Neural cell (in vitro differentiated cells): ENCODE results near the gene DNAJC18. TPM values are rescaled to one million over a fixed set of nuclear protein-coding genes. Genes with fewer than 3 reads are reported as not detected.

ENCODE experiments used
- H2AFZ ChIP-seq: fragments of 200-600, 300-800 bp; sonication (generic), shearing (Covaris generic); 2 replicates; pipeline ENCODE4 v1.6.0; 2014; ENCODE audit warnings: low read depth, mild to moderate bottlenecking, antibody characterized with exemption, low read length, moderate library complexity
- H3F3A ChIP-seq: fragments of 200-600 bp; shearing (Covaris generic); 2 replicates; pipeline ENCODE4 v1.6.1; 2016; ENCODE audit warnings: mild to moderate bottlenecking, moderate library complexity, mixed read lengths, antibody characterized with exemption, low read length; ENCODE audit not compliant: insufficient read depth, poor library complexity, severe bottlenecking
- H3K27ac ChIP-seq: fragments of 200-600, 300-800 bp; sonication (generic), shearing (Covaris generic); 2 replicates; pipeline ENCODE4 v1.5.1; 2014; ENCODE audit warnings: mild to moderate bottlenecking, low read length, moderate library complexity
- H3K27me3 ChIP-seq: fragments of 300-800, 200-600 bp; sonication (generic), shearing (Covaris generic); 2 replicates; pipeline ENCODE4 v1.6.0; 2014; ENCODE audit warnings: mild to moderate bottlenecking, low read depth, low read length, moderate library complexity; ENCODE audit not compliant: insufficient read depth
- H3K36me3 ChIP-seq: fragments of 300-800, 200-600 bp; sonication (generic), shearing (Covaris generic); 2 replicates; pipeline ENCODE4 v1.5.1; 2014; ENCODE audit warnings: mild to moderate bottlenecking, antibody characterized with exemption, low read length, moderate library complexity; ENCODE audit not compliant: insufficient read depth
- H3K4me2 ChIP-seq: fragments of 300-800, 200-600 bp; sonication (generic), shearing (Covaris generic); 2 replicates; pipeline ENCODE4 v1.6.0; 2014; ENCODE audit warnings: mild to moderate bottlenecking, low read length
- H3K4me3 ChIP-seq: fragments of 300-800, 200-600 bp; sonication (generic), shearing (Covaris generic); 2 replicates; pipeline ENCODE4 v1.5.1; 2014; ENCODE audit warnings: mild to moderate bottlenecking, low read length, moderate library complexity
- H3K79me2 ChIP-seq: fragments of 200-600 bp; shearing (Covaris generic); replicated peaks from 2 replicates; pipeline ENCODE4 v1.6.0; 2014; ENCODE audit warnings: mild to moderate bottlenecking, low read length, moderate library complexity; ENCODE audit not compliant: insufficient read depth
- H3K9ac ChIP-seq: fragments of 300-800, 200-600 bp; sonication (generic), shearing (Covaris generic); 2 replicates; pipeline ENCODE4 v1.6.1; 2016; ENCODE audit warnings: mild to moderate bottlenecking, low read length, mixed read lengths
- H3K9me2 ChIP-seq: fragments of 200-600 bp; shearing (Covaris generic); 2 replicates; pipeline ENCODE4 v1.6.1; 2016; ENCODE audit warnings: mild to moderate bottlenecking, low read length, mixed read lengths; ENCODE audit not compliant: insufficient read depth
- H3K9me3 ChIP-seq: fragments of 200-600, 300-800 bp; sonication (generic), shearing (Covaris generic); 2 replicates; pipeline ENCODE4 v1.6.1; 2016; ENCODE audit warnings: mild to moderate bottlenecking, mixed run types, low read length, moderate library complexity, mixed read lengths
- H4K20me1 ChIP-seq: fragments of 200-600 bp; shearing (Covaris generic); 2 replicates; pipeline ENCODE4 v1.6.1; 2016; ENCODE audit warnings: mild to moderate bottlenecking, mixed run types; ENCODE audit not compliant: insufficient read depth
- EP300 ChIP-seq: fragments of 450-650 bp; conservative IDR thresholded peaks from 2 replicates; pipeline ENCODE4 v1.6.1; 2014; ENCODE audit warnings: antibody characterized with exemption, mild to moderate bottlenecking, moderate library complexity; ENCODE audit not compliant: poor library complexity, severe bottlenecking
- EZH2 ChIP-seq: fragments of 200-600, 300-800 bp; shearing (Covaris generic), sonication (generic); IDR thresholded peaks from 2 replicates; pipeline ENCODE4 v1.6.1; 2014; ENCODE audit warnings: antibody characterized with exemption, low read length, borderline replicate concordance, mild to moderate bottlenecking; ENCODE audit not compliant: insufficient read depth, poor library complexity, severe bottlenecking
- MXI1 ChIP-seq: fragments of 450-650 bp; conservative IDR thresholded peaks from 2 replicates; pipeline ENCODE4 v1.6.1; 2014; ENCODE audit warnings: antibody characterized with exemption, mild to moderate bottlenecking; ENCODE audit not compliant: poor library complexity, severe bottlenecking
- POLR2AphosphoS5 ChIP-seq: IDR thresholded peaks from 2 replicates; pipeline ENCODE4 v1.6.1; 2012
- RAD21 ChIP-seq: fragments of 450-650 bp; conservative IDR thresholded peaks from 2 replicates; pipeline ENCODE4 v1.6.1; 2014; ENCODE audit warnings: antibody characterized with exemption, mild to moderate bottlenecking, moderate library complexity
- SMC3 ChIP-seq: fragments of 450-650 bp; conservative IDR thresholded peaks from 2 replicates; pipeline ENCODE4 v1.6.1; 2014; ENCODE audit warnings: antibody characterized with exemption, mild to moderate bottlenecking, moderate library complexity; ENCODE audit not compliant: poor library complexity
- TAF1 ChIP-seq: IDR thresholded peaks from 2 replicates; pipeline ENCODE4 v1.6.1; 2012; ENCODE audit warnings: low read depth
- polyA plus RNA-seq: library from polyadenylated mRNA; depleted of rRNA; stranded (reverse); fragments of >200 nt; gene quantifications from 2 replicates; pipeline ENCODE4 v1.2.3, GENCODE V29; 2014
- TF ChIP-seq, protein P1 (sequence below): fragments of 450-650 bp; IDR thresholded peaks from 2 replicates; pipeline ENCODE4 v1.5.1; 2014; ENCODE audit warnings: antibody characterized with exemption, mild to moderate bottlenecking, moderate library complexity; ENCODE audit not compliant: poor library complexity, severe bottlenecking
- TF ChIP-seq, protein P2 (sequence below): IDR thresholded peaks from 2 replicates; pipeline ENCODE4 v1.6.1; 2012; ENCODE audit warnings: borderline replicate concordance

DNAJC18 gene
- polyA plus RNA-seq, 1 donor from 2014 or later = 44.4 TPM

DNA sequence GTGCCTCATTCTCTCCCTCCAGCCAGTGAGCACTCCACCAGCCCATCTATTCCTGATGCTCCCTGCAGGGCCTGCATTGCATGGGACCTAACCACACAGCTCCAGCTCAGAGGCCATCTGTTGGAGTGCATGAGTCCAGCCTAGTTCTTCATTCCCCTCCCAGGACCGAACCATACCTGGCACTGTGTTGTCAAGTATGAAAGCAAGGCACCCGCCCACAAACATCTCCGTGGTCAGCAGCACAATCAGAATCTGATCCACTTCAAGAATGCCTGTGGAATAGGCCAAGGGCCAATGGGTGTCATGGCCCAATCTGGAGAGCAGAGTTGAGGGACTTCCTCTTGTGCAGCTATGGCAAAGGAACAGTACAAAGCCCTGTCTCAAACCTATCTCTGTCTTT lies 62.1 kb downstream of the DNAJC18 start:
- Histone ChIP-seq H3F3A (no peaks in the 10 kb centered on the region), H3K9ac (no peak overlapping the region), H3K9me2 (no peaks in the 10 kb centered on the region), H3K79me2 (no peaks in the 10 kb centered on the region), H3K27ac (no peak overlapping the region), H4K20me1 (no peaks in the 10 kb centered on the region), H3K27me3 (no peaks in the 10 kb centered on the region), H3K9me3 (no peaks in the 10 kb centered on the region), H3K4me2 (no peak overlapping the region), H2AFZ (no peak overlapping the region), H3K4me3 (no peak overlapping the region), H3K36me3 (peaks cover under 1% of the 10 kb centered on the region)
- TF ChIP-seq, protein P1, sequence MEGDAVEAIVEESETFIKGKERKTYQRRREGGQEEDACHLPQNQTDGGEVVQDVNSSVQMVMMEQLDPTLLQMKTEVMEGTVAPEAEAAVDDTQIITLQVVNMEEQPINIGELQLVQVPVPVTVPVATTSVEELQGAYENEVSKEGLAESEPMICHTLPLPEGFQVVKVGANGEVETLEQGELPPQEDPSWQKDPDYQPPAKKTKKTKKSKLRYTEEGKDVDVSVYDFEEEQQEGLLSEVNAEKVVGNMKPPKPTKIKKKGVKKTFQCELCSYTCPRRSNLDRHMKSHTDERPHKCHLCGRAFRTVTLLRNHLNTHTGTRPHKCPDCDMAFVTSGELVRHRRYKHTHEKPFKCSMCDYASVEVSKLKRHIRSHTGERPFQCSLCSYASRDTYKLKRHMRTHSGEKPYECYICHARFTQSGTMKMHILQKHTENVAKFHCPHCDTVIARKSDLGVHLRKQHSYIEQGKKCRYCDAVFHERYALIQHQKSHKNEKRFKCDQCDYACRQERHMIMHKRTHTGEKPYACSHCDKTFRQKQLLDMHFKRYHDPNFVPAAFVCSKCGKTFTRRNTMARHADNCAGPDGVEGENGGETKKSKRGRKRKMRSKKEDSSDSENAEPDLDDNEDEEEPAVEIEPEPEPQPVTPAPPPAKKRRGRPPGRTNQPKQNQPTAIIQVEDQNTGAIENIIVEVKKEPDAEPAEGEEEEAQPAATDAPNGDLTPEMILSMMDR = no peak
- no peak for TF ChIP-seq MXI1
- TF ChIP-seq EZH2 = no peak
- no peak for TF ChIP-seq RAD21
- TF ChIP-seq EP300 = no peak
- TF ChIP-seq POLR2AphosphoS5 = no peak
- TF ChIP-seq TAF1 = no peak

DNA sequence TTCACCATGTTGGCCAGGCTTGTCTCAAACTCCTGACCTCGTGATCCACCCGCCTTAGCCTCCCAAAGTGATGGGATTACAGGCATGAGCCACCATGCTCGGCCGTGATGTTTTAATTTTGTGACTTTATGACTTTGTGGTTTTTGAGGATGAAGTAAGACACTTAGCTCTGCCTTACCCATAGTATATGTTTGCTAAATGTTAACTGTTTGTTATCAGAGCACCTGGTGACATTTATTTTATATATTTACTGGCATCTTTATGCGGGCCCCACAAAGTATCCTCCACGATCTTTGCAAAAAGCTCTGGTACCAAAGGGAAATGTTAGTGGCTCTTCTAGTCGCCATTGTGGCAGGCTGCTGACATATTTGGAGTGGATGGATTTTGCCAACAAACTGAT lies 63.0 kb downstream of the DNAJC18 start:
- Histone ChIP-seq H3K4me2 (no peak overlapping the region), H3F3A (no peaks in the 10 kb centered on the region), H3K79me2 (no peaks in the 10 kb centered on the region), H2AFZ (no peak overlapping the region), H3K27me3 (no peaks in the 10 kb centered on the region), H3K36me3 (peaks cover 4% of the 10 kb centered on the region), H4K20me1 (no peaks in the 10 kb centered on the region), H3K9me2 (no peaks in the 10 kb centered on the region), H3K4me3 (no peak overlapping the region), H3K9me3 (no peaks in the 10 kb centered on the region), H3K27ac (no peak overlapping the region), H3K9ac (no peak overlapping the region)
- TF ChIP-seq EZH2 (no peak), TAF1 (no peak), SMC3 (no peak), MXI1 (no peak), EP300 (no peak), POLR2AphosphoS5 (no peak)
- TF ChIP-seq, protein P2, sequence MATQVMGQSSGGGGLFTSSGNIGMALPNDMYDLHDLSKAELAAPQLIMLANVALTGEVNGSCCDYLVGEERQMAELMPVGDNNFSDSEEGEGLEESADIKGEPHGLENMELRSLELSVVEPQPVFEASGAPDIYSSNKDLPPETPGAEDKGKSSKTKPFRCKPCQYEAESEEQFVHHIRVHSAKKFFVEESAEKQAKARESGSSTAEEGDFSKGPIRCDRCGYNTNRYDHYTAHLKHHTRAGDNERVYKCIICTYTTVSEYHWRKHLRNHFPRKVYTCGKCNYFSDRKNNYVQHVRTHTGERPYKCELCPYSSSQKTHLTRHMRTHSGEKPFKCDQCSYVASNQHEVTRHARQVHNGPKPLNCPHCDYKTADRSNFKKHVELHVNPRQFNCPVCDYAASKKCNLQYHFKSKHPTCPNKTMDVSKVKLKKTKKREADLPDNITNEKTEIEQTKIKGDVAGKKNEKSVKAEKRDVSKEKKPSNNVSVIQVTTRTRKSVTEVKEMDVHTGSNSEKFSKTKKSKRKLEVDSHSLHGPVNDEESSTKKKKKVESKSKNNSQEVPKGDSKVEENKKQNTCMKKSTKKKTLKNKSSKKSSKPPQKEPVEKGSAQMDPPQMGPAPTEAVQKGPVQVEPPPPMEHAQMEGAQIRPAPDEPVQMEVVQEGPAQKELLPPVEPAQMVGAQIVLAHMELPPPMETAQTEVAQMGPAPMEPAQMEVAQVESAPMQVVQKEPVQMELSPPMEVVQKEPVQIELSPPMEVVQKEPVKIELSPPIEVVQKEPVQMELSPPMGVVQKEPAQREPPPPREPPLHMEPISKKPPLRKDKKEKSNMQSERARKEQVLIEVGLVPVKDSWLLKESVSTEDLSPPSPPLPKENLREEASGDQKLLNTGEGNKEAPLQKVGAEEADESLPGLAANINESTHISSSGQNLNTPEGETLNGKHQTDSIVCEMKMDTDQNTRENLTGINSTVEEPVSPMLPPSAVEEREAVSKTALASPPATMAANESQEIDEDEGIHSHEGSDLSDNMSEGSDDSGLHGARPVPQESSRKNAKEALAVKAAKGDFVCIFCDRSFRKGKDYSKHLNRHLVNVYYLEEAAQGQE = no peak
- TF ChIP-seq, protein P1 = no peak
